ENCODE measurements around the gene RNF39. TPM values are rescaled to one million over a fixed set of nuclear protein-coding genes. Genes with fewer than 3 reads are reported as not detected.

RNF39 gene
- total and polyA plus RNA-seq, 2 of the 13 experiments (the other 11 are each of a cell fraction or from before 2014, with no cell fraction given): 0.13 to 1.8 TPM

DNA sequence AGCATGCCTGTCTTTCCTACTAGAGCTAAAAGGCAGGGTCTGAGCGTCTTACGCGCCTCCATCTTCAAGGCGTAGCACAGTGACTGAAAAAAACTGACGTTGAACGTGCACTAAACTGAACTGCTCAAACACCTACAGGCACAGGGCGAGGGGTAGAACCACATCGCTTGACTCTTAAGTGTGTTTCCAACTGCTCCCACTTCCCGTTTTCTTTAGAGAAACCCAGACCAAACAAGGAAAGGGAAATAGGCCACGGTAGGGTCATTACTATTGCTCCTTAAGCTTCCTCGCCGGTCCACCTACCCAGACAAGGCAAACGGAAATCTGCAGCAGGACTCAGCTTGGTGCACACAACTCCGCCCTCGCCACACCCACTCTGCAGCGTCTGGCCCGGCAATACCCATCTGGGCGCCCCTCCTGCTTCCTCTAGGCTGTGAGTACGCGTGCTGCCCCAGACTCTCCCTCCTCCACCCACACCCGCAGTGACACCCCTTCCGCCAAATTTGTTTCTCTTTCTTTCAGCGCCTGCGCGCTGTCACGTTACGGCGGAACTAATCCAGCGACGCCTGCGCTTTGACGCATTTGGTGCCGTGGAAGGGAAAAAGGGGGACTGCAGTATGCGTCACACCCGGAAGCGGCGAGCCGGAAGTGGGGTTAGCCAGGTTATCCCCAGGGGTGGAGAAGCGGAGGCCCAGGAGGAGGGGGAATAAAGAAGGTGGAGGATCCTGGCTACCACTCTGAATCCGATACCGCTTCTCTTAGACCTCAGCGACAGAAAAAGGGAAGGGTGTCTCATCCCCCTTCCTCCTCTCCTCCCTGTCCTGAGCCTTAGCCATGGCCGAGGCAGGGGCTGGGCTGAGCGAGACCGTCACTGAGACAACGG is 8.8 kb downstream of the RNF39 start, which contains the start of gene PPP1R11 (continued):
- TF ChIP-seq, protein P1, sequence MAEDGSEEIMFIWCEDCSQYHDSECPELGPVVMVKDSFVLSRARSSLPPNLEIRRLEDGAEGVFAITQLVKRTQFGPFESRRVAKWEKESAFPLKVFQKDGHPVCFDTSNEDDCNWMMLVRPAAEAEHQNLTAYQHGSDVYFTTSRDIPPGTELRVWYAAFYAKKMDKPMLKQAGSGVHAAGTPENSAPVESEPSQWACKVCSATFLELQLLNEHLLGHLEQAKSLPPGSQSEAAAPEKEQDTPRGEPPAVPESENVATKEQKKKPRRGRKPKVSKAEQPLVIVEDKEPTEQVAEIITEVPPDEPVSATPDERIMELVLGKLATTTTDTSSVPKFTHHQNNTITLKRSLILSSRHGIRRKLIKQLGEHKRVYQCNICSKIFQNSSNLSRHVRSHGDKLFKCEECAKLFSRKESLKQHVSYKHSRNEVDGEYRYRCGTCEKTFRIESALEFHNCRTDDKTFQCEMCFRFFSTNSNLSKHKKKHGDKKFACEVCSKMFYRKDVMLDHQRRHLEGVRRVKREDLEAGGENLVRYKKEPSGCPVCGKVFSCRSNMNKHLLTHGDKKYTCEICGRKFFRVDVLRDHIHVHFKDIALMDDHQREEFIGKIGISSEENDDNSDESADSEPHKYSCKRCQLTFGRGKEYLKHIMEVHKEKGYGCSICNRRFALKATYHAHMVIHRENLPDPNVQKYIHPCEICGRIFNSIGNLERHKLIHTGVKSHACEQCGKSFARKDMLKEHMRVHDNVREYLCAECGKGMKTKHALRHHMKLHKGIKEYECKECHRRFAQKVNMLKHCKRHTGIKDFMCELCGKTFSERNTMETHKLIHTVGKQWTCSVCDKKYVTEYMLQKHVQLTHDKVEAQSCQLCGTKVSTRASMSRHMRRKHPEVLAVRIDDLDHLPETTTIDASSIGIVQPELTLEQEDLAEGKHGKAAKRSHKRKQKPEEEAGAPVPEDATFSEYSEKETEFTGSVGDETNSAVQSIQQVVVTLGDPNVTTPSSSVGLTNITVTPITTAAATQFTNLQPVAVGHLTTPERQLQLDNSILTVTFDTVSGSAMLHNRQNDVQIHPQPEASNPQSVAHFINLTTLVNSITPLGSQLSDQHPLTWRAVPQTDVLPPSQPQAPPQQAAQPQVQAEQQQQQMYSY (CRISPR knock-in tag; IDR thresholded peaks at IDR 0.05): no peak
- TF ChIP-seq MAFK (conservative IDR thresholded peaks at IDR 0.05 in 1 of 2, IDR thresholded peaks at IDR 0.05 in 1 of 2; ENCODE audit: low read length in 2 of 2) (no peak), ZNF12 (CRISPR knock-in tag; IDR thresholded peaks at IDR 0.05) (no peak; the same call in 1 of the 2 replicates), ZNF451 (CRISPR knock-in tag; IDR thresholded peaks at IDR 0.05) (0 out of 2 replicates have a peak, but pooled peaks have one; percentile 53), ZBTB49 (CRISPR knock-in tag; IDR thresholded peaks at IDR 0.05; ENCODE audit: borderline replicate concordance) (0 out of 2 replicates have a peak, but pooled peaks have one; percentile 36), ZNF740 (CRISPR knock-in tag; IDR thresholded peaks at IDR 0.05) (0 out of 2 replicates have a peak, but pooled peaks have one; percentile 45), PHB2 (IDR thresholded peaks at IDR 0.05; ENCODE audit: partially characterized antibody) (no peak), ELF3 (CRISPR knock-in tag; IDR thresholded peaks at IDR 0.05) (peak; percentile 96), ZNF431 (CRISPR knock-in tag; IDR thresholded peaks at IDR 0.05; ENCODE audit: borderline replicate concordance, low read depth) (no peak; the same call in 1 of the 2 replicates)
- TF ChIP-seq, protein P2, sequence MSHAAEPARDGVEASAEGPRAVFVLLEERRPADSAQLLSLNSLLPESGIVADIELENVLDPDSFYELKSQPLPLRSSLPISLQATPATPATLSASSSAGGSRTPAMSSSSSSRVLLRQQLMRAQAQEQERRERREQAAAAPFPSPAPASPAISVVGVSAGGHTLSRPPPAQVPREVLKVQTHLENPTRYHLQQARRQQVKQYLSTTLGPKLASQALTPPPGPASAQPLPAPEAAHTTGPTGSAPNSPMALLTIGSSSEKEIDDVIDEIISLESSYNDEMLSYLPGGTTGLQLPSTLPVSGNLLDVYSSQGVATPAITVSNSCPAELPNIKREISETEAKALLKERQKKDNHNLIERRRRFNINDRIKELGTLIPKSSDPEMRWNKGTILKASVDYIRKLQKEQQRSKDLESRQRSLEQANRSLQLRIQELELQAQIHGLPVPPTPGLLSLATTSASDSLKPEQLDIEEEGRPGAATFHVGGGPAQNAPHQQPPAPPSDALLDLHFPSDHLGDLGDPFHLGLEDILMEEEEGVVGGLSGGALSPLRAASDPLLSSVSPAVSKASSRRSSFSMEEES (CRISPR knock-in tag; IDR thresholded peaks at IDR 0.05): peak; percentile 62
- TF ChIP-seq, protein P3, sequence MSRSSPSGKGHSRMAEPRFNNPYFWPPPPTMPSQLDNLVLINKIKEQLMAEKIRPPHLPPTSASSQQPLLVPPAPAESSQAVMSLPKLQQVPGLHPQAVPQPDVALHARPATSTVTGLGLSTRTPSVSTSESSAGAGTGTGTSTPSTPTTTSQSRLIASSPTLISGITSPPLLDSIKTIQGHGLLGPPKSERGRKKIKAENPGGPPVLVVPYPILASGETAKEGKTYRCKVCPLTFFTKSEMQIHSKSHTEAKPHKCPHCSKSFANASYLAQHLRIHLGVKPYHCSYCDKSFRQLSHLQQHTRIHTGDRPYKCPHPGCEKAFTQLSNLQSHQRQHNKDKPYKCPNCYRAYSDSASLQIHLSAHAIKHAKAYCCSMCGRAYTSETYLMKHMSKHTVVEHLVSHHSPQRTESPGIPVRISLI (CRISPR knock-in tag; IDR thresholded peaks at IDR 0.05; ENCODE audit: borderline replicate concordance): peak; percentile 64; the same call in 1 of the 2 replicates
- TF ChIP-seq, protein P4, sequence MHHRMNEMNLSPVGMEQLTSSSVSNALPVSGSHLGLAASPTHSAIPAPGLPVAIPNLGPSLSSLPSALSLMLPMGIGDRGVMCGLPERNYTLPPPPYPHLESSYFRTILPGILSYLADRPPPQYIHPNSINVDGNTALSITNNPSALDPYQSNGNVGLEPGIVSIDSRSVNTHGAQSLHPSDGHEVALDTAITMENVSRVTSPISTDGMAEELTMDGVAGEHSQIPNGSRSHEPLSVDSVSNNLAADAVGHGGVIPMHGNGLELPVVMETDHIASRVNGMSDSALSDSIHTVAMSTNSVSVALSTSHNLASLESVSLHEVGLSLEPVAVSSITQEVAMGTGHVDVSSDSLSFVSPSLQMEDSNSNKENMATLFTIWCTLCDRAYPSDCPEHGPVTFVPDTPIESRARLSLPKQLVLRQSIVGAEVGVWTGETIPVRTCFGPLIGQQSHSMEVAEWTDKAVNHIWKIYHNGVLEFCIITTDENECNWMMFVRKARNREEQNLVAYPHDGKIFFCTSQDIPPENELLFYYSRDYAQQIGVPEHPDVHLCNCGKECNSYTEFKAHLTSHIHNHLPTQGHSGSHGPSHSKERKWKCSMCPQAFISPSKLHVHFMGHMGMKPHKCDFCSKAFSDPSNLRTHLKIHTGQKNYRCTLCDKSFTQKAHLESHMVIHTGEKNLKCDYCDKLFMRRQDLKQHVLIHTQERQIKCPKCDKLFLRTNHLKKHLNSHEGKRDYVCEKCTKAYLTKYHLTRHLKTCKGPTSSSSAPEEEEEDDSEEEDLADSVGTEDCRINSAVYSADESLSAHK (CRISPR knock-in tag; IDR thresholded peaks at IDR 0.05; ENCODE audit: borderline replicate concordance): no peak

All from HepG2 (cell line).